Stimulated activated CD4-positive, alpha-beta T cell treated with anti-CD3 and anti-CD28 coated beads, Interleukin-4, amount 100 ng/mL, for 48 hours (primary cell): ENCODE data around the gene BRI3BP.
"Not testable (repeated sequence)": the region's sequence is repeated elsewhere in the genome, so short reads cannot be mapped to it uniquely, and the experiment has no call there.

Experiments used
- DNase-seq, 2 donors: peaks; one replicate each; pipeline ENCODE4 v3.0.0-alpha.2; 2020; ENCODE audit warnings: low read depth in 2 of 2

BRI3BP gene

DNA sequence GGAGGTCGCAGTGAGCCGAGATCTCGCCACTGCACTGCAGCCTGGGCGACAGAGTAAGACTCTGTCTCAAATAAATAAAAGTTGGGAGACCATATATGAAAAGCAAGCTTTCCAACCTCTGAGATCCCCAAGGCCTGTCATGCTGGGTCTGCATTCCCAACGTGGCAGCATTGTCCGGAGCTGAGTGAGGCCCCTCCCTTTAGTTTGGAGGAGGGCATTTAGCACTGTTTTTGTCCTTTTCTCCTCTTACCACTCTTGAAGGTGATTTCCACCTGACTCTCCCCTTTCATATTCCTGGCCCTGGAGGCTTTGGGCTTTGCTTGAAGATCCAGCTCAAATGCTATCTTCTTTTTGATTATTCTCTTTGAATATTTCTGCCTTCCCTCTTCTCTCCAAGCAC, 74.9 kb downstream of the BRI3BP start:
- no peak for DNase-seq

DNA sequence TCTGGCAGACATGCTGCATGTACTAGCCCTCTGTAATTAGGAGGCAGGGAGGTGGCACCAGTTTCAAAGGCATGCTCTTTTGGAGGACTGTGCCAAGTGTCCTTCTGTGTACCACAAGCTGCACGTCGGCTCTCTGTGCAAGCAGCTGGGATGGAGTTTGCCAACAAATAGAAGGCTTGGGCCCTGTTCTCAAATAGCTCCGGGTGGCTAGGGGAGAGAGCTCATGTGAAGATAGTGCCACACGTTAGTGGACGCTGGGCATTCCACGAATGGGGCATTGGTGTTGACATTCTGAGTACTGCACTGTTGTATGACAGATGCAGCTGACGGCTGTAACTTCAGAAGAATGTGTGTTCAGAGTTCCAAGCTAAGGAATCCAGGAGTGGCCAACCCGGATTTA, 76.2 kb downstream of the BRI3BP start:
- no peak for DNase-seq

DNA sequence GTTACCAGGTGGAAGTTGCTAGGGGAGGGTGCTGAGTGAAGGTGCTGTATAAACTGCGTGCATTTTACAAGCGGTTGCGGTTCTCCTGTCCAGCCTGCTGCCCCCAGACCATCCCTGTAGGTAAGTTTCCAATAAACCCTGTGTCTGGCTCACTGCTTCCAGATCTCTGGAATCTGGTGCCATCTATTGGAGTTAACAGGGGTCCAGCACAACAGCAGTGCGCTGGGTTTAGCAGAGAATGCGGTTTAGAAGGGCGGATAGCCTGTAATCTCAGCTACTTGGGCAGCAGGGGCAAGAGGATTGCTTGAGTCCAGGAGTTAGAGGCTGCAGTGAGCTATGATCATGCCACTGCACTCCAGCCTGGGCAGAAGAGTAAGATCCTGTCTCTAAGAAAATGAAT, 76.7 kb downstream of the BRI3BP start:
- no peak for DNase-seq

DNA sequence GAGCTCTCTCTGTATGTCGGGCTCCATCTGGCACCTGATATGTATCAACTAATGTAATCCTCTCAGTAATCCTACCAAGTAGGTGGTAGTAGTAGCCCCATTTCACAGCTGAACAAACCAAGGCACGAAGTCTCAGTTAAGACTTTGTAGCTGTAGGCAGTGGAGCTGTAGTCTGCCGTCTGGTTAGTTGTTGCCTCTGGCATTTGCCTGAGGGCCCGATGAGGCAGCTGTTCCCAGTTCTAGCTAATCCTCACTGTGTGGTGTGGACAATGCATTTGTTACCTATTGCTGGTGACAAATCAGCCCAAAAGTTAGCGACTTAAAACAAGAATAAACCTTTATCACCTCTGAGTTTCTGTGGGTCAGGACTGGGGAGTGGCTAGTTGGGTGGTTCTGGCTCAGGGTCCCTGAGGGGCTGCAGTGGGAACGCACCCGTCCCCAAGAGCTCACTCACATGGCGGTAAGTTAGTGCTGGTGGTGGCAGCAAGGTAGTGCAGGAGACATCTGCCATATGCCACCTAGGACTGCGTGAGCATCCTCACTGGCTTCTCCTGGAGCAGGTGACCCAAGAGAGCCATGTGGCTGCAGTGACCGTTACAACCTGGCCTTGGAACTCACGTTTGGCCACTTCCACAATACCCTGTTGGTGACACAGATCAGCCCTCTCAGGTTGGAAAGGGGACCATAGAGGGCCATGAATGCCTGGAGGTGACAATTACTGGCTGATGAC, 77.4 kb downstream of the BRI3BP start:
- no peak for DNase-seq

DNA sequence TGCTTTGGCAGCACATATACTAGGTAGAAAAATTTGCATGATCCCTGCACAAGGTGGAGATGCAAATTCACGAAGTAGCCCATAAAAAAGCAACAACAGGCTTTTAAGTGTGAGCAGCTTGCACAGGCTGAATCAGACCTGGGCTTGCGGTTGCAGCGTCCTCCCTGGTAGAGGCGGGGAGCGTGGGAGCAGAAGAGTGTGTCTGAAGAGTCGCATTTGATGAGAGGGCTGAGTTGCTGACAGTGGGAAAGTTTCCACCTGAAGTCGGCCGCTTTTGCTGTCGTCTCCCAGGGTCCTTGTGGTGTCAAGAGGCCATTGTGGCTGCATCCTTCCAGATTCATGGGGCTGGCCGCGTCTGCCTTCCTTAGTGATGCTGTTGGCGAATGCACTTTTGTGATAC, 78.0 kb downstream of the BRI3BP start:
- no peak for DNase-seq

GRCh38 chr12:125072496-125072895, 79.1 kb downstream of the BRI3BP start:
- no peak for DNase-seq

- not testable (repeated sequence) for DNase-seq
Measured at GRCh38 chr12:125074294-125074693, 80.8 kb downstream of the BRI3BP start.

- DNase-seq: no peak
Measured at GRCh38 chr12:125076103-125076502, 82.7 kb downstream of the BRI3BP start.

GRCh38 chr12:125079084-125079483, 85.6 kb downstream of the BRI3BP start:
- no peak for DNase-seq

DNA sequence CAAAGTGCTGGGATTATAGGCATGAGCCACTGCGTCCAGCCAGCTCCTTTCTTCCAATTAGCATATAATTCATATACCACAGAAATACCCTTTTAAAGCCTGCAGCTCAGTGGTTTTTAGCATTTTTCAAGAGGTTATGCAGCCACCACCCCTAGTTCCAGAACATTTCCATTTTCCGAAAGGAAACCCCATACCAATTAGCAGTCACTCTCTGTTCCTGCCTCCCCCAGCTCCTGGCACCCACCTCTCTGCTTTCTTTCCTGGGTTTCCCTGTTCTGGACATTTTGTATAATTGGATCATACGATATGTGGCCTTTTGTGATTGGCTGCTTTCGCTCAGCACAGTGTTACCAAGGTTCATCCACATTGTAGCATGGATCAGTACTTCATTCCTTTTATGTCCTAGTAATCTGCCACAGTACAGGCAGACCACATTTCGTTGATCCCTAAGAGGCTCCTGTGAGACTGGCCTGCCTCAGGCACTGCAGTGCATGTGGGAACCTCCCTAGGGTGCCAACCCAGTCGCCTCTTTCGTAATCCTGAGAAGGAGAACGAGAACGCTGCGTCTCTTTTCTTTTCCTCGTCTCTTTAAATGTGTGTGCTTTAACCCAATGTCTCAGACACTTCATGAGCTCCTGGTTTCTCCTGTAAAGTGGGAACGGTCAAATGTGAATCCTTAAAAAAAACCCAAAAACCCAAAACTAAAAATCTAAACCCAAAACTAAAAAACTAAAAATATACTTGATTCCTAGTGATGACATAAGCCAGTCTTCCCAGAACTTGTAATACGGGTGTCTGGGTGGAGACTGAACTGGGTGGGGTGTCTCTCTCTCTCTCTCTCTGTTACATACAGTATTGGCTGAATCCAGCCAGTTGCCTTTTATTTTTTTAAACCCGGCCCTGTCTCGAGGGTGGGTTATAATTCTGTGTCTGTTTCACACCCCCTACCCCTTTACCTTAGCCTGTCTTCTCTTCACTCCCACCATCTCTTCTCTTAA, 86.5 kb downstream of the BRI3BP start:
- DNase-seq: no peak
